ENCODE measurements around the gene MAPK8IP3.

The MAPK8IP3 gene

GRCh38 chr16:1812732-1813163 lies 106.8 kb downstream of the MAPK8IP3 start:
- peak; percentile 23 to 52 (median 42) for DNase-seq

- no peak for DNase-seq
Measured at GRCh38 chr16:1815461-1815860, 109.5 kb downstream of the MAPK8IP3 start.

GRCh38 chr16:1816396-1817275 lies 110.6 kb downstream of the MAPK8IP3 start:
- no peak for DNase-seq

- DNase-seq = no peak
Measured at GRCh38 chr16:1817276-1817589, 111.2 kb downstream of the MAPK8IP3 start.

GRCh38 chr16:1817716-1818115 lies 111.7 kb downstream of the MAPK8IP3 start:
- DNase-seq = no peak

- DNase-seq = no peak
Measured at GRCh38 chr16:1818204-1818872, 112.3 kb downstream of the MAPK8IP3 start.

- no peak for DNase-seq
Measured at GRCh38 chr16:1818873-1819525, 113.0 kb downstream of the MAPK8IP3 start.

- no peak for DNase-seq
Measured at GRCh38 chr16:1819611-1820010, 113.6 kb downstream of the MAPK8IP3 start.
